ENCODE measurements around the gene PIGB. TPM values are rescaled to one million over a fixed set of nuclear protein-coding genes. Genes with fewer than 3 reads are reported as not detected.

PIGB gene
- total RNA-seq, 1 donor from 2014 or later: 8.9 TPM

GRCh38 chr15:55319537-55320237 lies 665 bp downstream of the PIGB start:
- H3K9me3 Mint-ChIP-seq (ENCODE audit: low read depth): no peaks in the 10 kb centered on the region
- no peaks in the 10 kb centered on the region for H3K27me3 Mint-ChIP-seq (ENCODE audit: low read depth)
- H3K4me1 Mint-ChIP-seq (ENCODE audit: low read depth): peaks cover 34% of the 10 kb centered on the region
- H3K36me3 Mint-ChIP-seq (ENCODE audit: low read depth): peaks cover 1% of the 10 kb centered on the region
- TF ChIP-seq CTCF (IDR thresholded peaks at IDR 0.05): no peak
- peak overlapping the region; percentile 99 for H3K27ac Mint-ChIP-seq (ENCODE audit: unreplicated experiment)
- DNase-seq (ENCODE audit: low spot score): no peak
- peak overlapping the region; percentile 96 for H3K4me3 Mint-ChIP-seq (ENCODE audit: unreplicated experiment)

GRCh38 chr15:55320238-55320550 lies 1.2 kb downstream of the PIGB start:
- no peaks in the 10 kb centered on the region for H3K9me3 Mint-ChIP-seq (ENCODE audit: low read depth)
- peaks cover 1% of the 10 kb centered on the region for H3K36me3 Mint-ChIP-seq (ENCODE audit: low read depth)
- no peaks in the 10 kb centered on the region for H3K27me3 Mint-ChIP-seq (ENCODE audit: low read depth)
- no peak for TF ChIP-seq CTCF (IDR thresholded peaks at IDR 0.05)
- DNase-seq (ENCODE audit: low spot score): no peak
- peak overlapping the region; percentile 41 for H3K4me3 Mint-ChIP-seq (ENCODE audit: unreplicated experiment)
- H3K4me1 Mint-ChIP-seq (ENCODE audit: low read depth): peaks cover 34% of the 10 kb centered on the region
- no peak overlapping the region for H3K27ac Mint-ChIP-seq (ENCODE audit: unreplicated experiment)

- no peak for DNase-seq (ENCODE audit: low spot score)
- Mint-ChIP-seq H3K4me1 (ENCODE audit: low read depth) (peaks cover 30% of the 10 kb centered on the region), H3K36me3 (ENCODE audit: low read depth) (peaks cover 1% of the 10 kb centered on the region), H3K27me3 (ENCODE audit: low read depth) (no peaks in the 10 kb centered on the region), H3K27ac (ENCODE audit: unreplicated experiment) (no peak overlapping the region), H3K9me3 (ENCODE audit: low read depth) (no peaks in the 10 kb centered on the region), H3K4me3 (ENCODE audit: unreplicated experiment) (no peak overlapping the region)
- no peak for TF ChIP-seq CTCF (IDR thresholded peaks at IDR 0.05)
These were observed 1.9 kb downstream of the PIGB start for GRCh38 chr15:55320963-55321362.

- H3K4me1 Mint-ChIP-seq (ENCODE audit: low read depth): peaks cover 21% of the 10 kb centered on the region
- TF ChIP-seq CTCF (IDR thresholded peaks at IDR 0.05): no peak
- no peak overlapping the region for H3K27ac Mint-ChIP-seq (ENCODE audit: unreplicated experiment)
- no peaks in the 10 kb centered on the region for H3K27me3 Mint-ChIP-seq (ENCODE audit: low read depth)
- no peak overlapping the region for H3K4me3 Mint-ChIP-seq (ENCODE audit: unreplicated experiment)
- H3K36me3 Mint-ChIP-seq (ENCODE audit: low read depth): peaks cover 1% of the 10 kb centered on the region
- H3K9me3 Mint-ChIP-seq (ENCODE audit: low read depth): no peaks in the 10 kb centered on the region
- DNase-seq (ENCODE audit: low spot score): no peak
These were observed 3.4 kb downstream of the PIGB start for GRCh38 chr15:55322467-55322866.

- H3K9me3 Mint-ChIP-seq (ENCODE audit: low read depth): no peaks in the 10 kb centered on the region
- no peak for DNase-seq (ENCODE audit: low spot score)
- no peaks in the 10 kb centered on the region for H3K27me3 Mint-ChIP-seq (ENCODE audit: low read depth)
- no peak for TF ChIP-seq CTCF (IDR thresholded peaks at IDR 0.05)
- H3K4me3 Mint-ChIP-seq (ENCODE audit: unreplicated experiment): no peak overlapping the region
- no peak overlapping the region for H3K27ac Mint-ChIP-seq (ENCODE audit: unreplicated experiment)
- no peaks in the 10 kb centered on the region for H3K4me1 Mint-ChIP-seq (ENCODE audit: low read depth)
- peaks cover 5% of the 10 kb centered on the region for H3K36me3 Mint-ChIP-seq (ENCODE audit: low read depth)
These were observed 8.4 kb downstream of the PIGB start for GRCh38 chr15:55327387-55327786.
